Astrocyte (in vitro differentiated cells and primary cell): ENCODE results near the gene GALNT2.

Source experiments
- EZH2 ChIP-seq: IDR thresholded peaks from 2 replicates; pipeline ENCODE4 v1.6.1; 2012; ENCODE audit warnings: mild to moderate bottlenecking, low read length, inconsistent platforms; ENCODE audit not compliant: insufficient read depth
- TF ChIP-seq, protein P1 (sequence below): IDR thresholded peaks from 2 replicates; pipeline ENCODE4 v1.5.1; 2011; ENCODE audit warnings: low read depth, mild to moderate bottlenecking, inconsistent platforms, low read length, moderate library complexity; ENCODE audit not compliant: insufficient read depth

DNA sequence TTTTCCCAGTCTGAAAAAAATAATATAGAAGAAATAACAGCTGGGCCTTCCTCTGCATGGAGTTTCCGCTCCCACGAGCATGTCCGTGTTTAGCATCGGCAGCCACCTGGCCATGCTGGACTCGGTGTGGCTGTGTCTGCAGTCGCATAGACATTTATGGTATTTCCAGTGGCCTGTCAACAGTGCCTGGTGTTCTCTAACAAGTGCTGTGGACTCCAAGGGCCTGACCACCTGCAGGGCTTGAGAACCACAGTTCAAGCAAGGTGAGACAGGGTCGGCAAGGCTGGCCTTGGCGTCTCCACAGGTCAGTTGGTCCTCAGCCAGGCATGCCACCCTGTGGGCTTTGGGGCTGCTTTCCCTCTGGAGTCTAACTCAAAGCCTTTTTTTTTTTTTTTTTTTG lies 234.3 kb downstream of the GALNT2 start:
- no peak for TF ChIP-seq EZH2
- TF ChIP-seq, protein P1, sequence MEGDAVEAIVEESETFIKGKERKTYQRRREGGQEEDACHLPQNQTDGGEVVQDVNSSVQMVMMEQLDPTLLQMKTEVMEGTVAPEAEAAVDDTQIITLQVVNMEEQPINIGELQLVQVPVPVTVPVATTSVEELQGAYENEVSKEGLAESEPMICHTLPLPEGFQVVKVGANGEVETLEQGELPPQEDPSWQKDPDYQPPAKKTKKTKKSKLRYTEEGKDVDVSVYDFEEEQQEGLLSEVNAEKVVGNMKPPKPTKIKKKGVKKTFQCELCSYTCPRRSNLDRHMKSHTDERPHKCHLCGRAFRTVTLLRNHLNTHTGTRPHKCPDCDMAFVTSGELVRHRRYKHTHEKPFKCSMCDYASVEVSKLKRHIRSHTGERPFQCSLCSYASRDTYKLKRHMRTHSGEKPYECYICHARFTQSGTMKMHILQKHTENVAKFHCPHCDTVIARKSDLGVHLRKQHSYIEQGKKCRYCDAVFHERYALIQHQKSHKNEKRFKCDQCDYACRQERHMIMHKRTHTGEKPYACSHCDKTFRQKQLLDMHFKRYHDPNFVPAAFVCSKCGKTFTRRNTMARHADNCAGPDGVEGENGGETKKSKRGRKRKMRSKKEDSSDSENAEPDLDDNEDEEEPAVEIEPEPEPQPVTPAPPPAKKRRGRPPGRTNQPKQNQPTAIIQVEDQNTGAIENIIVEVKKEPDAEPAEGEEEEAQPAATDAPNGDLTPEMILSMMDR = no peak
